Measurements from ENCODE around the gene SENP6. TPM values are rescaled to one million over a fixed set of nuclear protein-coding genes. Genes with fewer than 3 reads are reported as not detected.

The SENP6 gene
- total and polyA plus RNA-seq, 4 donors, result 12.2 to 42.3 (median 26.8) TPM

DNA sequence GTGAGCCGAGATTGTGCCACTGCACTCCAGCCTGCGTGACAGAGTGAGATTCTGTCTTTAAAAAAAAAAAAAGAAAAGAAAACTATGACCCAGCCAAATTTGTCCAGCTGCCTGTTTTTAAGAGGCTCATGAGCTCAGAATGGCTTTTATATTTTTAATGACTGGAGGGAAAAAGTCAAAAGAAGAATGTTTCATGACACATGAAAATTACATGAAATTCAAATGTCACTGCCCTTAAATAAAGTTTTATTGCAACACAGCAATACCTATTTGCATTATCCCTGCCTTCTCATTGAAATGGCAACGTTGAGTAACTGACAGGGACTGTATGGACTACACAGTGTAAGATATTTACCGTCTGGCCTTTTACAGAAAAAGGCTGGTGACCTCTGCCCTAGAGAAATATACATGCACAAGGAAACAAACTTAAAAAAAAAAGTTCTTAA lies 11.4 kb downstream of the SENP6 start:
- H3K27me3 ChIP-seq (ENCODE audit: control insufficient read depth in 4 of 4, insufficient read depth in 4 of 4, low read length in 3 of 4), result no peaks in the 10 kb centered on the region
- H3K36me3 ChIP-seq (ENCODE audit: control insufficient read depth in 4 of 4, insufficient read depth in 3 of 4, low read depth in 1 of 4, low read length in 3 of 4), result no peaks in the 10 kb centered on the region
- peak overlapping the region in 1 of 2 donors; percentile 32 for H3K27ac ChIP-seq (ENCODE audit: low read depth in 1 of 2, low read length in 2 of 2)
- no peak for DNase-seq (ENCODE audit: low spot score)
- no peak overlapping the region for H3K4me3 ChIP-seq (ENCODE audit: low read depth in 1 of 3, low read length in 3 of 3)
- no peak overlapping the region for H3K9ac ChIP-seq (ENCODE audit: low read depth in 1 of 2, low read length in 2 of 2)
- TF ChIP-seq RXRA (IDR thresholded peaks at IDR 0.05), result peak in 1 of 2 donors; percentile 15
- TF ChIP-seq HNF4G (IDR thresholded peaks at IDR 0.05), result no peak
- TF ChIP-seq CTCF (IDR thresholded peaks at IDR 0.05; ENCODE audit: low read depth, low read length, missing input control), result no peak
- WGBS, result 37% methylated on average over 4 of the region's 4 CpGs
- H3K4me1 ChIP-seq (ENCODE audit: control insufficient read depth in 4 of 4, insufficient read depth in 4 of 4, low read length in 3 of 4), result peaks cover 0 to 24% (median 15%) of the 10 kb centered on the region in 4 donors
- no peaks in the 10 kb centered on the region for H3K9me3 ChIP-seq (ENCODE audit: control insufficient read depth in 4 of 4, low read length in 3 of 4)

- H3K27ac ChIP-seq (ENCODE audit: low read depth in 1 of 2, low read length in 2 of 2), result no peak overlapping the region
- no peak overlapping the region for H3K4me3 ChIP-seq (ENCODE audit: low read depth in 1 of 3, low read length in 3 of 3)
- H3K27me3 ChIP-seq (ENCODE audit: control insufficient read depth in 4 of 4, insufficient read depth in 4 of 4, low read length in 3 of 4), result no peaks in the 10 kb centered on the region
- peaks cover 4 to 27% (median 8%) of the 10 kb centered on the region in 4 donors for H3K4me1 ChIP-seq (ENCODE audit: control insufficient read depth in 4 of 4, insufficient read depth in 4 of 4, low read length in 3 of 4)
- no peaks in the 10 kb centered on the region for H3K9me3 ChIP-seq (ENCODE audit: control insufficient read depth in 4 of 4, low read length in 3 of 4)
- H3K36me3 ChIP-seq (ENCODE audit: control insufficient read depth in 4 of 4, insufficient read depth in 3 of 4, low read depth in 1 of 4, low read length in 3 of 4), result no peaks in the 10 kb centered on the region
- no peak overlapping the region for H3K9ac ChIP-seq (ENCODE audit: low read depth in 1 of 2, low read length in 2 of 2)
- no peak for DNase-seq (ENCODE audit: low spot score)
- 95% methylated on average over 1 of the region's 1 CpG for WGBS
- TF ChIP-seq, protein P1, sequence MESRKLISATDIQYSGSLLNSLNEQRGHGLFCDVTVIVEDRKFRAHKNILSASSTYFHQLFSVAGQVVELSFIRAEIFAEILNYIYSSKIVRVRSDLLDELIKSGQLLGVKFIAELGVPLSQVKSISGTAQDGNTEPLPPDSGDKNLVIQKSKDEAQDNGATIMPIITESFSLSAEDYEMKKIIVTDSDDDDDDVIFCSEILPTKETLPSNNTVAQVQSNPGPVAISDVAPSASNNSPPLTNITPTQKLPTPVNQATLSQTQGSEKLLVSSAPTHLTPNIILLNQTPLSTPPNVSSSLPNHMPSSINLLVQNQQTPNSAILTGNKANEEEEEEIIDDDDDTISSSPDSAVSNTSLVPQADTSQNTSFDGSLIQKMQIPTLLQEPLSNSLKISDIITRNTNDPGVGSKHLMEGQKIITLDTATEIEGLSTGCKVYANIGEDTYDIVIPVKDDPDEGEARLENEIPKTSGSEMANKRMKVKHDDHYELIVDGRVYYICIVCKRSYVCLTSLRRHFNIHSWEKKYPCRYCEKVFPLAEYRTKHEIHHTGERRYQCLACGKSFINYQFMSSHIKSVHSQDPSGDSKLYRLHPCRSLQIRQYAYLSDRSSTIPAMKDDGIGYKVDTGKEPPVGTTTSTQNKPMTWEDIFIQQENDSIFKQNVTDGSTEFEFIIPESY (IDR thresholded peaks at IDR 0.05), result no peak
- no peak for TF ChIP-seq SP1 (IDR thresholded peaks at IDR 0.05)
- no peak for TF ChIP-seq RXRA (IDR thresholded peaks at IDR 0.05)
- TF ChIP-seq HNF4A (conservative IDR thresholded peaks at IDR 0.05), result no peak
- no peak for TF ChIP-seq YY1 (IDR thresholded peaks at IDR 0.05)
- no peak for TF ChIP-seq EGR1 (IDR thresholded peaks at IDR 0.05; ENCODE audit: low read depth in 2 of 2)
- TF ChIP-seq, protein P2, sequence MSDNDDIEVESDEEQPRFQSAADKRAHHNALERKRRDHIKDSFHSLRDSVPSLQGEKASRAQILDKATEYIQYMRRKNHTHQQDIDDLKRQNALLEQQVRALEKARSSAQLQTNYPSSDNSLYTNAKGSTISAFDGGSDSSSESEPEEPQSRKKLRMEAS (IDR thresholded peaks at IDR 0.05), result no peak
- TF ChIP-seq JUND (IDR thresholded peaks at IDR 0.05), result no peak
- no peak for TF ChIP-seq NR2F2 (IDR thresholded peaks at IDR 0.05)
- no peak for TF ChIP-seq GABPA (IDR thresholded peaks at IDR 0.05 in 1 of 2, conservative IDR thresholded peaks at IDR 0.05 in 1 of 2)
- TF ChIP-seq CTCF (IDR thresholded peaks at IDR 0.05; ENCODE audit: low read depth, low read length, missing input control), result no peak
- TF ChIP-seq, protein P3, sequence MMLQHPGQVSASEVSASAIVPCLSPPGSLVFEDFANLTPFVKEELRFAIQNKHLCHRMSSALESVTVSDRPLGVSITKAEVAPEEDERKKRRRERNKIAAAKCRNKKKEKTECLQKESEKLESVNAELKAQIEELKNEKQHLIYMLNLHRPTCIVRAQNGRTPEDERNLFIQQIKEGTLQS (IDR thresholded peaks at IDR 0.05), result no peak
- no peak for TF ChIP-seq HNF4G (IDR thresholded peaks at IDR 0.05)
Measured at GRCh38 chr6:75618437-75618836, 16.8 kb downstream of the SENP6 start.

All from liver (tissue), 9 donors.